Measurements from ENCODE around the gene UGT1A3.

DNA sequence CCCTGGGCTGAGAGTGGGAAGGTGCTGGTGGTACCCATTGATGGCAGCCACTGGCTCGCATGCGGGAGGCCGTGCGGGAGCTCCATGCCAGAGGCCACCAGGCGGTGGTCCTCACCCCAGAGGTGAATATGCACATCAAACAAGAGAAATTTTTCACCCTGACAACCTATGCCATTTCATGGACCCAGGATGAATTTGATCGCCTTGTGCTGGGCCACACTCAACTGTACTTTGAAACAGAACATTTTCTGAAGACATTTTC, 18.4 kb downstream of the UGT1A3 start:
- TF ChIP-seq EZH2phosphoT487 (IDR thresholded peaks at IDR 0.05; ENCODE audit: insufficient read depth, low read depth) (no peak), EZH2 (IDR thresholded peaks at IDR 0.05; ENCODE audit: insufficient read depth, poor library complexity, severe bottlenecking) (no peak)
